Coronary artery (tissue), 2 donors: ENCODE results near the gene DNAH1.

Source experiments
- DNase-seq: peaks from one replicate; pipeline ENCODE4 v3.0.0-alpha.2; 2017; ENCODE audit warnings: low spot score
- H3K27ac ChIP-seq, 2 donors: fragments of 200-600 bp; sonication (generic); one replicate each; pipeline ENCODE4 v1.5.1; 2016 to 2019
- H3K4me3 ChIP-seq: fragments of 200-600 bp; sonication (generic); 2 replicates; pipeline ENCODE4 v1.5.1; 2016; ENCODE audit warnings: mild to moderate bottlenecking, moderate library complexity
- CTCF ChIP-seq: fragments of 200-600 bp; sonication (generic); IDR thresholded peaks from one replicate; pipeline ENCODE4 v1.5.1; 2019; ENCODE audit warnings: antibody characterized with exemption

Gene DNAH1

GRCh38 chr3:52361011-52361410 lies 44.9 kb downstream of the DNAH1 start:
- TF ChIP-seq CTCF: no peak
- no peak for DNase-seq
- H3K27ac ChIP-seq: no peak overlapping the region
- H3K4me3 ChIP-seq: no peak overlapping the region

- DNase-seq: no peak
- no peak for TF ChIP-seq CTCF
- Histone ChIP-seq H3K4me3 (no peak overlapping the region), H3K27ac (no peak overlapping the region)
Observed at GRCh38 chr3:52361454-52361853, 45.3 kb downstream of the DNAH1 start.

GRCh38 chr3:52361898-52362297 lies 45.8 kb downstream of the DNAH1 start:
- no peak for DNase-seq
- Histone ChIP-seq H3K27ac (no peak overlapping the region), H3K4me3 (no peak overlapping the region)
- no peak for TF ChIP-seq CTCF

- TF ChIP-seq CTCF: no peak
- Histone ChIP-seq H3K4me3 (no peak overlapping the region), H3K27ac (no peak overlapping the region)
- DNase-seq: no peak
Observed at GRCh38 chr3:52364322-52365035, 48.4 kb downstream of the DNAH1 start.

GRCh38 chr3:52366527-52366926 lies 50.4 kb downstream of the DNAH1 start:
- no peak for DNase-seq
- Histone ChIP-seq H3K27ac (no peak overlapping the region), H3K4me3 (no peak overlapping the region)
- TF ChIP-seq CTCF: no peak

- no peak overlapping the region for H3K4me3 ChIP-seq
- TF ChIP-seq CTCF: no peak
- H3K27ac ChIP-seq: no peak overlapping the region
- no peak for DNase-seq
Observed at GRCh38 chr3:52367891-52368880, 52.1 kb downstream of the DNAH1 start.
